NCI-H82 treated with DMSO at 0.1 percent for 48 hours (cell line): ENCODE results near the gene SYNGR3.
"Not testable (repeated sequence)": the region's sequence is repeated elsewhere in the genome, so short reads cannot be mapped to it uniquely, and the experiment has no call there.

Experiments used
- DNase-seq: peaks from one replicate; lab custom pipeline; 2025; ENCODE audit not compliant: unreplicated experiment; lab: John Stamatoyannopoulos, UW

The SYNGR3 gene

DNA sequence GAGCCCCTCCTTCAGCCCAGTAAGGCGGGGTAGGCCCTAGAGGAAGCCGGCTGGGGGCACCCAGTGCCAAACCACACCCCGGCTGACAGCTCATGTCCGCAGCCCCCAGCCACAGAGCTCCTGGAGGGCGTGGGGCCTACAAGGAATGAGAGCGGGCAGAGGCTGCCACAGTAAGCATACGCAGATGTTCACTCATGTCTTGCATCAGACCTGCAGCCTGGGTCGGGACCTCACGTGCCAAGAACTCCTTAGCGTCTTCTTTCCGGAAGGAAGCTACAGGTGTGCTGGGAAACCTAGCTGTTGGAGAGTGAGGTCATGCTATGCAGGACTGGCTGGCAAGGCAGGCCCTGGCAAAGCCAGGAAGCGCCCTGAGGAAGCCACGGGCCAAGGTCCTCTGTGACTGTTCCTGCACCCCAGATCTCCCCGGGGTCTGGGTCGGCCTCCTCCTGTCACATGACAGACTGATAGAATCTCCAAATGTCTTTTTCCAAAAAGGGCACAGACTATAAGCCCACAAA lies 18.3 kb downstream of the SYNGR3 start:
- DNase-seq, result no peak

- no peak for DNase-seq
Observed at GRCh38 chr16:2008631-2009163, 18.9 kb downstream of the SYNGR3 start.

DNA sequence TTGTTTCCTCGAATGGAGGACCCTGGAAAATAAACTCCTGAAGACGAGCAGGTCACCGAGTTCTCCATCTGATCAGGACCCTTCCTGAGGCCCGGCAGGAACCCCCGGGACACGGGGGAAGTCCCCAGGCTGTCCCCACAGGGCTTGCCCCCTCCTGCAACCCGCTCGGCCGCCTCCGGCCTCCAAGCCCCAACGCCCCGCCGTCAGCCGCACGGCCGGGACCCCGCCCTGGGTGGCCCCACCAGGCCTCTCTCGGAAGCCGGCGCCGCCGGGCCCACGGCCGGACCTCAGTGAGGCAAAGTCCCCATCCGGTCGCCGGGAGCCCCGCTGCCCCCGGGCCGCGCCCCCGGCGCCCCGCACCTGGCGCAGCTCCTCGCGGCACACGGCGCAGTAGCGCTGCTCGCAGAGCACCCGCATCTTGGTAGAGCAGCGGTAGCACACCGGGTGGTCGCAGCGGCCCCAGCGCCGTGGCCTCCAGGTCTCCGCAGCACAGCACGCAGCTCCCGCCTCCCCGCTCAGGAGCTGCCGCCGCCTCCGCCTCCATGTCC lies 19.5 kb downstream of the SYNGR3 start:
- no peak for DNase-seq

GRCh38 chr16:2009791-2010510 lies 20.2 kb downstream of the SYNGR3 start, which contains the start of gene ZNF598:
Gene ZNF598, minus strand, starts transcription at chr16:2009821.
- peak; percentile 64 for DNase-seq

- not testable (repeated sequence) for DNase-seq
Observed at GRCh38 chr16:2011726-2012125, 22.0 kb downstream of the SYNGR3 start.

- no peak for DNase-seq
Observed at GRCh38 chr16:2013527-2013926, 23.8 kb downstream of the SYNGR3 start.

GRCh38 chr16:2015117-2015946 lies 25.6 kb downstream of the SYNGR3 start:
- DNase-seq, result peak; percentile 70

- DNase-seq, result no peak
Observed at GRCh38 chr16:2015947-2016208, 26.1 kb downstream of the SYNGR3 start.

DNA sequence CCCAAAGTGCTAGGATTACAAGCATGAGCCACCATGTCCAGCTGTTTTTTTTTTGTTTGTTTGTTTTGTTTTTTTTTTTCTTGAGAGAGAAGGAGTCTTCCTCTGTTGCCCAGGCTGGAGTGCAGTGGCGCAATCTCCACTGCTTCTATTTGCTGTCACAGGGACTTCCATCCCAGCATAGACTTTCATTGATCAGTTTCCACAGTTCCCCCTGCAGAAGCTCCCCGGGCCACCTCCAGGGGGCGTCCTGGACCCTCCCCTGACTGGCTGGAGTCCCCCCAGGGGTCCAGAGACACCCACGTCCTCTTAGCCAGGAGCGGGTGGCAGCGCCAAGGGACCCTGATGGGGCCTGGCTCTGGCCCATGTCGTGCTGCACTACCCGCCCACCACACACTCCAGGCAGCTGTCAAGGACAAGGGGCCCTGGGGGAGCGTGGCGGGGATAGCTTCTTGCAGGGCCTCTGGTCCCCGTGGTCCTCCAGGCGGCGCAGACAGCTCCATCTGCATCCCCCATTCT lies 26.7 kb downstream of the SYNGR3 start:
- DNase-seq, result no peak

DNA sequence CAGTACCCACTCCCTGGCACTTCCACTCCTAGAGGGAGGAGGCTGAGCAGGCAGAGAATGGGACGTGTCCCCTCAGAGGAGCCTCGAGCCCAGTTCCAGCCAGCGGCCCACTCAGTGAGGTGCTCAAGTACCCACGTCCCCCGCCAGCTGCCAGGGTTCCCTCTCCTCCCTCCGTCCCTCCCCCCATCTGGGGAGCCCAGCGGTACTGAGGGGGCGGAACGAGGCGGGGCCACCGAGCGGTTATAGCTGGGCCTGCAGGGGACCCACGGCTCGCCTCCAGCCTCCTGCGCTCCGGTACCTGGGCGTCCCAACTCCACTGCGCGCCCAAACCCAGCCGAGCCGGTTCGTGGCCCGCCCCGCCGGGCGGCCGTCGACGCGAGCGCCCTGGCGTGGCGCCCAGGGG lies 29.7 kb downstream of the SYNGR3 start, which contains the start of gene NPW:
NPW (plus strand) TSS at position 268 of the 403 bp plus-strand sequence.
- DNase-seq, result peak; percentile 14

GRCh38 chr16:2019921-2020831 lies 30.4 kb downstream of the SYNGR3 start:
- DNase-seq, result no peak

GRCh38 chr16:2022723-2023091 lies 32.9 kb downstream of the SYNGR3 start:
- no peak for DNase-seq

DNA sequence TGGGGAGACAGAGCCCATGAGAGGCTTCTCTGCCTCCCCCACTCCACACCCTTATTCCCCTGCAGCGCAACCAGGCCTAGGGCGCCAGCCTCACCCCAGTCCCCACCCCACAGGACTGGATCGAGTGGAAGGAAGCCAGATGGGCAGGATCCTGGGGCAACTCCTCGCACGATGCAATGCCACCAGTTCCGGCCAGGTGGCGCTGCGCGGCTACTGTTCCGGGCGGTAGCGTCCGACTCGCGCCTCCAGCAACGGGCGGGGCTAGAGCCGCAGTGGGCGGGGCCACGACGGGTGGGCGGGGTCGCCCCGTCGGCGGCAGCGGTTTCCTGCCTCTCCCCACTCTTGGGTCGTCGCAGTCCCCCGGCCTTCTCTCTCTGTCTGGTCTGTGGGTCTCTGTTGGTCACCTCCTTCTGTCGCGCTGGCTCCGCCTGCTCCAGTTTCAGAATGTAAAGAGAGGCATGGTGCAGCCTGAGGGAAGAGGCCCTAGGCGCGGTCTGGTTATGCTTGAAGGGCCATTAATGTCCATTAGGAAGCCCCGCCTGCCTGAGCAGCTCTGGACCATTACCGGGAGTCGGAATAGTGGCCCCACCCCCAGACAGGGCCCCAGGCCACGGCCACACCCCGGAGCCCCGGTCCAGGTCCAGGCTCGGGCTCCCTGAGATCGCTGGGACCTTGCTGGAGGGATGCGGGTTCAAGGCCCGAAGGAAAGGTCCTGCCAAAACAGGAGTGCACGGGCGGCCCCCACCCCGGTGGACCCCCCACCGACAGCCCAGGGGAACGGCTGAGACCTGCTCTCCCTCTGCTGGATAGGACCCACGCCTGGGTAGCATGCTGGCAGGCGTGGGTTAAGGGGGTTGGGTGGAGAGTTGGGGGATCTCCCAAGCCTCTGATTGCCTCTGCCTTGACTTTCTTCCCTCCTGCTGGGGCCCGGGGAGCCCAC lies 33.6 kb downstream of the SYNGR3 start:
- DNase-seq, result peak; percentile 80

DNA sequence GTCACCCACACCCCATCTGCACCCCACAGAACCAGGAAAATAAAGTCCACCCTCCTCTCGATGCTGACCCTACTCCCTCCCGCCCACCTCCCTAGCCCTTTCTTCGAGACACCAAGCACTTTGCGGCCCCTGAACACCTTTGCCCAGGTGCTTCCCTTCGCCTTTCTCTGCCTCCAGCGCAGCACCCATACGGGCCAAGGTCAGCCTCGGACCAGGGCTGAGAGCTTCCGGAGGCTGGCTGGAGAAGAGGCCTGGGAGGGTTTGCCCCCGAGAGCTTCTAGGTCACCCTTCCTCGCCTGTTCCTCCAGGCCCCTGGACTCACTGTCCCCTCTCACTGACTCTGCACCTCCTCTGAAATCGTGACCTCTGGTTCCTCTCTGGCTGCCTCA lies 34.3 kb downstream of the SYNGR3 start:
- no peak for DNase-seq

- DNase-seq, result no peak
Observed at GRCh38 chr16:2025251-2025650, 35.5 kb downstream of the SYNGR3 start.

- DNase-seq, result no peak
Observed at GRCh38 chr16:2025878-2026460, 36.2 kb downstream of the SYNGR3 start.

DNA sequence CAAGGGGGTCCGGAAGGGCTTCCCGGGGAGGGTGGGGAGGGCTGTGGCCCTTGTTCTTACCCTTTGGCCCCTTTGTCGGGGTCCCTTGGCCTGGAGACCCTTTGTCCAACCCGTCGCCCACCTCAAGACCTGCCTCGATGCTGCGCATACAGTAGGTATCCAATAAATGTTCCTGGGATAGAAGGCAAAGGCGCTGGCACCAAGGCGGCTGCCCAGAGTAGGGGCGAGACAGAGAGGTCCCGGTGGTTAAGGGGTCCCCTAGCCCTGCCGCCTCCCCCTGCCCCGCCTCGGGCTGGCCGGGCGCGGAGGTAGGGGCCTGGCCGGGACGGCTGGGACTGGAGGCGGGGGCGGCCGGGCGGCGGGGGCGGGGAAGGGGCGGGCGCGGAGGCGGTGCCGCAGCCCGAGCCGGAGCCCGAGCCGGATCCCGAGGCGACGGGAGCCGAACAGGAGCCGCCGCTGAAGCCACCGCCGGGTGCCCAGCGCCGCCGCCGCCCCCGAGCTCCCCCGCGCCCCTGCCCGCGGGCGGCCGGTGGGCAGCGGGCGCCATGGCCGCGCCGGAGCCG lies 36.8 kb downstream of the SYNGR3 start, which contains the start of gene NHERF2:
NHERF2 (plus strand) TSS at position 442 of the 563 bp plus-strand sequence; CDS start at position 546, 104 bp downstream.
- no peak for DNase-seq
